H1 (cell line): ENCODE data around the gene SEMA6A. TPM values are rescaled to one million over a fixed set of nuclear protein-coding genes. Genes with fewer than 3 reads are reported as not detected.

Experiments
- CTCF ChIA-PET: fragments of 300-600 bp; sonication (Branson Sonifier 250); formaldehyde crosslinking; loops from one replicate; lab custom pipeline; 2021; ENCODE audit not compliant: partially characterized antibody; lab: Charles Lee
- POLR2A ChIA-PET: fragments of 300-600 bp; sonication (Branson Sonifier 250); formaldehyde crosslinking; loops from one replicate; lab custom pipeline; 2021; ENCODE audit warnings: inconsistent platforms; ENCODE audit not compliant: partially characterized antibody; lab: Charles Lee
- DNase-seq, 2 experiments: peaks; one replicate each; pipeline versions ENCODE4 v3.0.0 to v3.0.0-alpha.2; 2010 to 2022; ENCODE audit warnings: low spot score in 2 of 2, low read depth in 1 of 2, mixed read lengths in 1 of 2
- FAIRE-seq: peaks from 2 replicates; lab custom pipeline; 2011; peaks lifted over from hg19 to GRCh38; lab: Jason Lieb, UNC
- H2AFZ ChIP-seq: 2 replicates; pipeline ENCODE4 v1.8.1; 2012; ENCODE audit warnings: low read length, inconsistent platforms
- H2AK5ac ChIP-seq: 2 replicates; pipeline ENCODE4 v1.6.1; 2013; ENCODE audit warnings: low read depth, low read length
- H2BK120ac ChIP-seq: replicated peaks from 2 replicates; pipeline ENCODE3; 2013; ENCODE audit warnings: low read depth, low read length, inconsistent platforms
- H2BK12ac ChIP-seq: 2 replicates; pipeline ENCODE4 v1.6.1; 2013; ENCODE audit warnings: low read depth, low read length
- H2BK15ac ChIP-seq: 2 replicates; pipeline ENCODE4 v1.6.1; 2013; ENCODE audit warnings: low read length
- H2BK20ac ChIP-seq: 2 replicates; pipeline ENCODE4 v1.6.1; 2013; ENCODE audit warnings: low read length
- H2BK5ac ChIP-seq: 2 replicates; pipeline ENCODE4 v1.6.1; 2013; ENCODE audit warnings: low read depth, low read length
- H3K14ac ChIP-seq: 2 replicates; pipeline ENCODE4 v1.6.1; 2013; ENCODE audit warnings: inconsistent platforms; ENCODE audit not compliant: insufficient read length
- H3K18ac ChIP-seq: 2 replicates; pipeline ENCODE4 v1.6.1; 2013; ENCODE audit warnings: low read length; ENCODE audit errors: extremely low read depth
- H3K23ac ChIP-seq: 2 replicates; pipeline ENCODE4 v1.6.1; 2013; ENCODE audit warnings: inconsistent platforms; ENCODE audit not compliant: insufficient read length
- H3K23me2 ChIP-seq: 2 replicates; pipeline ENCODE4 v1.6.1; 2013; ENCODE audit warnings: low read depth, low read length
- H3K27ac ChIP-seq: 2 replicates; pipeline ENCODE4 v1.6.1; 2011; ENCODE audit warnings: low read depth, low read length, inconsistent platforms
- H3K27me3 ChIP-seq, 4 experiments: replicated peaks in 1 of 4; 1 replicate in 1 of 4; 2 replicates in 3 of 4; pipeline versions ENCODE4 v1.6.1 to v1.8.1; 2011 to 2013; ENCODE audit warnings: low read length in 3 of 4, mild to moderate bottlenecking in 3 of 4, inconsistent platforms in 2 of 4, mixed read lengths in 2 of 4, moderate library complexity in 1 of 4; ENCODE audit not compliant: control insufficient read depth in 3 of 4, insufficient read depth in 3 of 4; ENCODE audit errors: extremely low read depth in 1 of 4
- H3K36me3 ChIP-seq, 4 experiments: 2 replicates each; pipeline versions ENCODE4 v1.6.1 to v1.8.1; 2011 to 2013; ENCODE audit warnings: mild to moderate bottlenecking in 4 of 4, low read length in 3 of 4, moderate library complexity in 2 of 4, control low read depth in 1 of 4, inconsistent platforms in 1 of 4; ENCODE audit not compliant: insufficient read depth in 4 of 4, control insufficient read depth in 2 of 4
- H3K4ac ChIP-seq: replicated peaks from 2 replicates; pipeline ENCODE3; 2013; ENCODE audit warnings: low read length, low read depth, mixed read lengths, inconsistent platforms; ENCODE audit not compliant: insufficient read length
- H3K4me1 ChIP-seq, 4 experiments: replicated peaks in 1 of 4; 1 replicate in 1 of 4; 2 replicates in 3 of 4; pipeline versions ENCODE4 v1.6.1 to v1.8.1; 2011 to 2013; ENCODE audit warnings: low read length in 3 of 4, inconsistent platforms in 2 of 4, mixed read lengths in 1 of 4; ENCODE audit not compliant: insufficient read depth in 4 of 4, control insufficient read depth in 3 of 4
- H3K4me2 ChIP-seq, 2 experiments: 2 replicates each; pipeline versions ENCODE4 v1.6.1 to v1.8.1; 2011 to 2013; ENCODE audit warnings: low read depth in 2 of 2, low read length in 2 of 2, control low read depth in 1 of 2, inconsistent platforms in 1 of 2, mild to moderate bottlenecking in 1 of 2; ENCODE audit not compliant: insufficient read depth in 1 of 2
- H3K4me3 ChIP-seq, 4 experiments: fragments of 200-600, 300-600 bp in 1 of 4; sonication (generic), shearing (Covaris generic), sonication (Bioruptor Twin) in 1 of 4; 2 replicates each; pipeline versions ENCODE4 v1.5.1 to v1.8.1; 2011 to 2016; ENCODE audit warnings: low read length in 4 of 4, low read depth in 3 of 4, control low read depth in 2 of 4, inconsistent platforms in 2 of 4, mild to moderate bottlenecking in 2 of 4, mixed read lengths in 1 of 4, moderate library complexity in 1 of 4; ENCODE audit not compliant: insufficient read depth in 2 of 4; ENCODE audit errors: extremely low read depth in 1 of 4
- H3K56ac ChIP-seq: replicated peaks from 2 replicates; pipeline ENCODE3; 2013; ENCODE audit warnings: low read depth, mild to moderate bottlenecking, mixed read lengths, low read length, inconsistent platforms; ENCODE audit not compliant: insufficient read length
- H3K79me1 ChIP-seq: 2 replicates; pipeline ENCODE4 v1.6.1; 2013; ENCODE audit warnings: low read depth, low read length, control low read depth
- H3K79me2 ChIP-seq, 2 experiments: 2 replicates each; pipeline versions ENCODE4 v1.6.1 to v1.8.1; 2012 to 2013; ENCODE audit warnings: low read length in 2 of 2, mild to moderate bottlenecking in 2 of 2, inconsistent platforms in 1 of 2; ENCODE audit not compliant: insufficient read depth in 2 of 2, control insufficient read depth in 1 of 2
- H3K9ac ChIP-seq, 4 experiments: replicated peaks in 1 of 4; 1 replicate in 1 of 4; 2 replicates in 3 of 4; pipeline versions ENCODE4 v1.6.1 to v1.8.1; 2011 to 2013; ENCODE audit warnings: low read depth in 3 of 4, low read length in 3 of 4, control low read depth in 2 of 4, mild to moderate bottlenecking in 2 of 4, moderate library complexity in 2 of 4, inconsistent platforms in 1 of 4; ENCODE audit errors: extremely low read depth in 1 of 4
- H3K9me3 ChIP-seq, 2 experiments: 2 replicates each; pipeline versions ENCODE4 v1.6.1 to v1.8.1; 2012 to 2013; ENCODE audit warnings: mild to moderate bottlenecking in 2 of 2, moderate library complexity in 2 of 2, control low read depth in 1 of 2, inconsistent platforms in 1 of 2, low read depth in 1 of 2, low read length in 1 of 2, mixed read lengths in 1 of 2; ENCODE audit not compliant: insufficient read depth in 2 of 2
- H4K20me1 ChIP-seq, 2 experiments: replicated peaks in 1 of 2; 2 replicates each; pipeline versions ENCODE3 to v1.8.1; 2011 to 2013; ENCODE audit warnings: inconsistent platforms in 2 of 2, low read length in 2 of 2, mild to moderate bottlenecking in 1 of 2; ENCODE audit not compliant: insufficient read depth in 2 of 2, control insufficient read depth in 1 of 2
- H4K5ac ChIP-seq: 2 replicates; pipeline ENCODE4 v1.6.1; 2013; ENCODE audit warnings: low read length, low read depth, mixed read lengths, inconsistent platforms; ENCODE audit not compliant: insufficient read length
- H4K8ac ChIP-seq: 2 replicates; pipeline ENCODE4 v1.8.0; 2013; ENCODE audit warnings: mild to moderate bottlenecking, moderate library complexity, low read length, inconsistent platforms; ENCODE audit not compliant: insufficient read depth; ENCODE audit errors: extremely low read depth
- H4K91ac ChIP-seq: replicated peaks from 2 replicates; pipeline ENCODE3; 2013; ENCODE audit warnings: low read length, mixed read lengths, inconsistent platforms; ENCODE audit not compliant: insufficient read length
- RBBP5 ChIP-seq: IDR thresholded peaks from 2 replicates; pipeline ENCODE4 v1.7.1; 2012; ENCODE audit warnings: low read depth, mild to moderate bottlenecking, inconsistent platforms, low read length, moderate library complexity, borderline replicate concordance
- TAF7 ChIP-seq: optimal IDR thresholded peaks from 2 replicates; pipeline ENCODE3; 2011; ENCODE audit warnings: low read depth, mild to moderate bottlenecking, inconsistent platforms, low read length, moderate library complexity, borderline replicate concordance
- WGBS, 2 experiments: shearing (Covaris generic) in 1 of 2; methylation state at CpG; one replicate each; pipeline versions ENCODE4 v1.1.6 to v1.1.7; 2013 to 2015; ENCODE audit warnings: low lambda C conversion rate in 2 of 2, mixed read lengths in 2 of 2, inconsistent platforms in 1 of 2, low coverage in 1 of 2, missing lambda C conversion rate in 1 of 2; ENCODE audit not compliant: insufficient replicate concordance in 2 of 2, insufficient coverage in 1 of 2, insufficient read length in 1 of 2; ENCODE audit errors: extremely low coverage in 1 of 2, missing lambda C conversion rate in 1 of 2; 5-methylcytosine and 5-hydroxymethylcytosine counted together
- polyA plus RNA-seq, 7 experiments: library from polyadenylated mRNA; depleted of rRNA in 3 of 7; stranded (reverse) in 5 of 7; unstranded in 2 of 7; fragments of >200 nt in 5 of 7; fragments of 200-250 nt in 2 of 7; gene quantifications; 1 replicate in 5 of 7; 2 replicates in 1 of 7; 4 replicates in 1 of 7; pipeline versions ENCODE4 v1.2.1 to v1.2.3, GENCODE V29; 2011 to 2013; ENCODE audit warnings: missing spikeins in 2 of 7, mixed read lengths in 2 of 7
- total RNA-seq: library from RNA; stranded (reverse); fragmentation: NEBNext Ultra II Directional; extraction: Animal tissue kit (Norgen Biotek cat#: 25700); gene quantifications from 2 replicates; pipeline ENCODE4 v1.2.1, GENCODE V29; 2021

SEMA6A gene
- total and polyA plus RNA-seq, 2 of the 8 experiments (the other 6 are each of a cell fraction or from before 2014, with no cell fraction given): 78.3 to 277 TPM

DNA sequence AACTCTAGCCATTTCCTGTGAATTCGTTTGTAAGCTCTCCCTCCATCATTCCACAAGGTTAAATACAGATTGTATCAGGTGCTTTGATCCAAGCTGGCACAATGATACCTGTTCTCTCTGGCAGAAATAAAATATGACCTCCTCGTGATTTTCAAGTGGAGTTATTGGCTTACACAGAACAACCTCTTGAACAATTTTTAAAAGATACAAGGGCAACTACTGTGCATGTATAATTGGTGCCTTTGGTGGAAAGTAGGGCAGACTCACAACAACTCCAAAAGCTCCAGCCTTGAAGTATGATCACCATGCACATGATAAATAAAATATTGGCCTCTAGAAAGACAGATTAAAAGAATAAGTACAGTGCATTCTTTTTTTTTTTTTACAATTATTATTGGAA is 106.0 kb downstream of the SEMA6A start:
- Histone ChIP-seq H2AK5ac (no peak overlapping the region), H3K9me3 (no peaks in the 10 kb centered on the region), H3K36me3 (peaks cover 21 to 99% (median 72%) of the 10 kb centered on the region in 4 experiments), H3K4me2 (no peak overlapping the region), H2AFZ (no peak overlapping the region), H3K9ac (no peak overlapping the region), H4K91ac (no peak overlapping the region), H3K27me3 (no peaks in the 10 kb centered on the region), H4K5ac (no peak overlapping the region), H2BK20ac (no peak overlapping the region), H2BK15ac (no peak overlapping the region), H2BK5ac (no peak overlapping the region), H2BK12ac (no peak overlapping the region), H4K8ac (no peak overlapping the region), H2BK120ac (no peak overlapping the region), H3K4me1 (no peaks in the 10 kb centered on the region; a peak in 1 of 7 replicates), H4K20me1 (peaks cover 2 to 4% of the 10 kb centered on the region in 2 experiments), H3K79me2 (no peaks in the 10 kb centered on the region), H3K56ac (no peak overlapping the region), H3K23me2 (no peaks in the 10 kb centered on the region), H3K23ac (no peak overlapping the region), H3K27ac (no peak overlapping the region), H3K79me1 (0 out of 2 replicates have a peak, but pooled peaks cover 3% of the 10 kb centered on the region), H3K4ac (no peak overlapping the region), H3K18ac (no peak overlapping the region), H3K14ac (no peak overlapping the region), H3K4me3 (no peak overlapping the region)
- ChIA-PET POLR2A (no interaction called here), CTCF (interaction anchor here (0.7 kb wide), 1 partner anchor 595 kb away, joined by 3 read pairs; no protein-coding TSS in a partner anchor)
- 88% methylated on average over 2 of the region's 2 CpGs; no CpG with 5 or more reads in 1 of the 2 experiments for WGBS, 2 experiments
- TF ChIP-seq RBBP5 (no peak), TAF7 (no peak)
- DNase-seq: no peak
- no peak for FAIRE-seq
